Naive thymus-derived CD4-positive, alpha-beta T cell (primary cell): ENCODE measurements around the gene TCEAL8. TPM values are rescaled to one million over a fixed set of nuclear protein-coding genes. Genes with fewer than 3 reads are reported as not detected.
"Not testable (repeated sequence)": the region's sequence is repeated elsewhere in the genome, so short reads cannot be mapped to it uniquely, and the experiment has no call there.

ENCODE experiments used
- ATAC-seq: fragments of 150-1000 bp; cut with Tn5 transposase; 2 replicates; pipeline ENCODE4 v1.10.0; 2021; ENCODE audit warnings: mild to moderate bottlenecking, moderate library complexity
- CTCF ChIA-PET: fragments of 350-600 bp; sonication (Branson Sonifier 250); formaldehyde crosslinking; loops from one replicate; lab custom pipeline; 2021; ENCODE audit warnings: antibody characterized with exemption; lab: Charles Lee
- POLR2A ChIA-PET: fragments of 350-600 bp; sonication (Branson Sonifier 250); formaldehyde crosslinking; loops from one replicate; lab custom pipeline; 2021; ENCODE audit warnings: antibody characterized with exemption, inconsistent platforms; lab: Charles Lee
- DNase-seq, 9 donors: peaks; one replicate each; pipeline versions ENCODE4 v3.0.0 to v3.0.0-alpha.2; 2020 to 2022; ENCODE audit warnings: mixed read lengths in 1 of 9
- H3K27ac ChIP-seq: one replicate; pipeline ENCODE4 v1.7.0; 2013; ENCODE audit warnings: mild to moderate bottlenecking, low read depth, low read length, moderate library complexity
- H3K27me3 ChIP-seq, 2 donors: one replicate each; pipeline ENCODE4 v1.7.0; 2013; ENCODE audit warnings: low read length in 2 of 2, mild to moderate bottlenecking in 2 of 2, moderate library complexity in 2 of 2; ENCODE audit not compliant: control insufficient read depth in 2 of 2, insufficient read depth in 2 of 2
- H3K36me3 ChIP-seq, 3 experiments: 1 replicate in 2 of 3; 2 replicates in 1 of 3; pipeline ENCODE4 v1.7.0; 2013; ENCODE audit warnings: low read length in 3 of 3, mild to moderate bottlenecking in 3 of 3, moderate library complexity in 1 of 3; ENCODE audit not compliant: insufficient read depth in 3 of 3, control insufficient read depth in 2 of 3
- H3K4me1 ChIP-seq, 2 donors: one replicate each; pipeline ENCODE4 v1.7.0; 2013; ENCODE audit warnings: low read length in 2 of 2, mild to moderate bottlenecking in 2 of 2, moderate library complexity in 1 of 2; ENCODE audit not compliant: control insufficient read depth in 2 of 2, insufficient read depth in 2 of 2
- H3K4me3 ChIP-seq: 2 replicates; pipeline ENCODE4 v1.7.0; 2013; ENCODE audit warnings: mild to moderate bottlenecking, low read length
- H3K9me3 ChIP-seq, 3 experiments: 1 replicate in 2 of 3; 2 replicates in 1 of 3; pipeline ENCODE4 v1.7.0; 2013; ENCODE audit warnings: low read length in 3 of 3; ENCODE audit not compliant: control insufficient read depth in 2 of 3
- H3K27ac Mint-ChIP-seq, 9 donors: one replicate each; pipeline ENCODE4 v1.8.0; 2020 to 2022; ENCODE audit warnings: mixed read lengths in 9 of 9, mild to moderate bottlenecking in 8 of 9, moderate library complexity in 5 of 9, inconsistent platforms in 2 of 9
- H3K27me3 Mint-ChIP-seq, 5 donors: one replicate each; pipeline ENCODE4 v1.8.0; 2021 to 2022; ENCODE audit warnings: mixed read lengths in 5 of 5, mild to moderate bottlenecking in 1 of 5
- H3K36me3 Mint-ChIP-seq, 5 donors: one replicate each; pipeline ENCODE4 v1.8.0; 2020 to 2022; ENCODE audit warnings: mixed read lengths in 5 of 5, mild to moderate bottlenecking in 3 of 5, inconsistent platforms in 1 of 5
- H3K4me1 Mint-ChIP-seq, 7 donors: one replicate each; pipeline ENCODE4 v1.8.0; 2020 to 2022; ENCODE audit warnings: mixed read lengths in 7 of 7, mild to moderate bottlenecking in 3 of 7, inconsistent platforms in 1 of 7
- H3K4me3 Mint-ChIP-seq, 10 donors: one replicate each; pipeline ENCODE4 v1.8.0; 2020 to 2022; ENCODE audit warnings: mild to moderate bottlenecking in 10 of 10, mixed read lengths in 10 of 10, moderate library complexity in 6 of 10, inconsistent platforms in 2 of 10
- H3K9me3 Mint-ChIP-seq, 11 donors: one replicate each; pipeline ENCODE4 v1.8.0; 2020 to 2022; ENCODE audit warnings: mixed read lengths in 11 of 11, mild to moderate bottlenecking in 4 of 11, inconsistent platforms in 1 of 11, moderate library complexity in 1 of 11
- intact Hi-C, 2 donors: fragments of 100-400 bp; cut with micrococcal nuclease; formaldehyde crosslinking; loops; one replicate each; pipeline ENCODE4 v1.15.1; 2023
- polyA plus RNA-seq, 2 donors: library from polyadenylated mRNA; unstranded; fragments of 300-500 nt; fragmentation: Illumina TruSeq; gene quantifications; one replicate each; pipeline ENCODE4 v1.2.3, GENCODE V29; 2021
- total RNA-seq, 6 experiments: library from RNA in 5 of 6; stranded (reverse) in 5 of 6; gene quantifications; 1 replicate in 5 of 6; 2 replicates in 1 of 6; pipeline ENCODE4 v1.2.3 and lab custom pipeline; 2021 to 2026

The TCEAL8 gene
- total and polyA plus RNA-seq, 7 experiments from 2014 or later = 12.2 to 82.3 (median 34.1) TPM

DNA sequence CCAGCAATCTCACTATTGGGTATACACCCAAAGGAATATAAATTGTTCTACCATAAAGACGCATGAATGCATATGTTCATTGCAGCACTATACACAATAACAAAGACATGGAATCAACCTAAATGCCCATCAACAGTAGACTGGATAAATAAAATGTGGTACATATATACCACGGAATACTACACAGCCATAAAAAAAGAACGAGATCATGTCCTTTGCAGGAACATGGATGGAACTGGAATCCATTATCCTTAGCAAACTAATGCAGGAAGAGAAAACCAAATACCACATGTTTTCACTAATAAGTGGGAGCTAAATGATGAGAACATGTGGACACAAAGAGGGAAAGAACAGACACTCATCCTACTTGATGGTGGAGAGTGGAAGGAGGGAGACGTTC, 29.0 kb downstream of the TCEAL8 start:
- H3K36me3 Mint-ChIP-seq, ATAC-seq, H3K27ac ChIP-seq, H3K4me3 Mint-ChIP-seq, H3K4me1 ChIP-seq, H3K27me3 ChIP-seq, POLR2A ChIA-PET, CTCF ChIA-PET, H3K4me1 Mint-ChIP-seq, H3K9me3 Mint-ChIP-seq, H3K27ac Mint-ChIP-seq, DNase-seq, H3K4me3 ChIP-seq, H3K36me3 ChIP-seq, intact Hi-C loops, H3K9me3 ChIP-seq: not testable (repeated sequence)
- H3K27me3 Mint-ChIP-seq = peaks cover 4 to 39% (median 7%) of the 10 kb centered on the region in 5 donors

DNA sequence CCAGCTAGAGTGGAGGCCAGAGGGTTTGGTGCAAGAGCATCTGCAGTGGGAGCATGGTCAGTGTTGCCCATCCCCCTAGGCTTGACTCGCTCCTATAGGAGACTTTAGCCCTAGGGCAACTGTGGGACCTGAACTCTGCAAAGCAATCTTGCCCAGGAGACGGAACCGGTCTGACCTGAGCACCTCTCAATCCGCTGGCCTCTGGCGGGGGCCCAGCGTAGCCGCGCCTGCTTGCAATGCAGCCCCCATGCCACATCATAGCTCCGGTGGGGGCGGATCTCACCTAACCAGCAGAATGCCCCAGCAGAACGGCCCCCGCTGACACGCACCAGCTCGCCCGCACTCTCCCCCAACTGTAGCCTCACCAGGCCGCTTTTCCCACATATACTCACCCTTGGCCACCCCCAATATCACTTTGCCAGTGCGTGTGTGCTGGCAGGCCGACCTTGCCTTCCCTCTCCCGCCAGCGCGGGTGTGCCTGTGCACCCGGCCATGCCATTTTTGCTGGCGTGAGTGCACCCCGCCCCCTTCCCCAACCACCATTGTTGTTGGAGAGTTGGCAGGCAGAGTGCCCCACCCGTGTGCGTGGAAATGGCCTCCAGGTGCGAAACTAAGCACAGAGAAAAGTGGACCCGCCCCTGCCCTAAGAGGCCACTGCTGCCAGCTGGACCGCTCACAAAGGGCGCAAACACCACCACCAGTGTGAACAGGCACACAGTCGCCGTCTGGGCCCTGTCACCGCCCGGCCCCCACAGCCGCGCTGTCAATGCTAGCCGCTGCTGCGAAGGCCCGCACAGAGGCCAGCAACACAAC, 34.2 kb downstream of the TCEAL8 start:
- intact Hi-C loops = no loop called here
- CTCF ChIA-PET = no interaction called here

GRCh38 chrX:103215425-103215991, 39.4 kb downstream of the TCEAL8 start:
- peak in 7 of 9 donors; percentile 38 to 53 (median 43) for DNase-seq
- Histone ChIP-seq H3K27me3 (no peaks in the 10 kb centered on the region), H3K36me3 (peaks cover 0 to 5% (median 0%) of the 10 kb centered on the region in 3 experiments), H3K9me3 (no peaks in the 10 kb centered on the region), H3K27ac (peak overlapping the region; percentile 97), H3K4me3 (peak overlapping the region; percentile 61), H3K4me1 (no peaks in the 10 kb centered on the region)
- intact Hi-C loops = loop anchor here (1.0 to 2.0 kb wide), 7 partner anchors 39 to 1807 kb away; partner anchors contain the start of genes BEX2 (in 2 of the 2), HNRNPH2 (in 1 of the 2), MORF4L2 (in 1 of the 2) and TCEAL8 (in 1 of the 2)
- peak overlapping the region; percentile 64 to 91 (median 77) for H3K4me3 Mint-ChIP-seq
- peaks cover 3 to 20% (median 12%) of the 10 kb centered on the region in 7 donors for H3K4me1 Mint-ChIP-seq
- ChIA-PET CTCF (no interaction called here), POLR2A (interaction anchor here (0.8 to 0.9 kb wide), 3 partner anchors 36 to 249 kb away, joined by 3 read pairs; no protein-coding TSS in a partner anchor)
- H3K36me3 Mint-ChIP-seq = peaks cover 0 to 5% (median 0%) of the 10 kb centered on the region in 5 donors
- peak; percentile 47 for ATAC-seq
- H3K27ac Mint-ChIP-seq = peak overlapping the region in 8 of 9 donors; percentile 75 to 89 (median 85)
- H3K27me3 Mint-ChIP-seq = peaks cover 0 to 9% (median 0%) of the 10 kb centered on the region in 5 donors
- peaks cover 0 to 2% (median 0%) of the 10 kb centered on the region in 11 donors for H3K9me3 Mint-ChIP-seq

More for the DNA sequence above, 34.2 kb downstream of the TCEAL8 start:
- POLR2A ChIA-PET = no interaction called here
- no peak for ATAC-seq
- H3K27me3 Mint-ChIP-seq = peaks cover 4 to 43% (median 7%) of the 10 kb centered on the region in 5 donors
- H3K27ac Mint-ChIP-seq = no peak overlapping the region
- peaks cover 0 to 13% (median 5%) of the 10 kb centered on the region in 7 donors for H3K4me1 Mint-ChIP-seq
- no peaks in the 10 kb centered on the region for H3K27me3 ChIP-seq
- no peaks in the 10 kb centered on the region for H3K36me3 ChIP-seq
- no peaks in the 10 kb centered on the region for H3K9me3 ChIP-seq
- no peak for DNase-seq
- peaks cover 0 to 3% (median 0%) of the 10 kb centered on the region in 11 donors for H3K9me3 Mint-ChIP-seq
- H3K4me1 ChIP-seq = no peaks in the 10 kb centered on the region
- H3K36me3 Mint-ChIP-seq = peaks cover 0 to 5% (median 0%) of the 10 kb centered on the region in 5 donors
- no peak overlapping the region for H3K27ac ChIP-seq
- no peak overlapping the region for H3K4me3 Mint-ChIP-seq
- H3K4me3 ChIP-seq = no peak overlapping the region

DNA sequence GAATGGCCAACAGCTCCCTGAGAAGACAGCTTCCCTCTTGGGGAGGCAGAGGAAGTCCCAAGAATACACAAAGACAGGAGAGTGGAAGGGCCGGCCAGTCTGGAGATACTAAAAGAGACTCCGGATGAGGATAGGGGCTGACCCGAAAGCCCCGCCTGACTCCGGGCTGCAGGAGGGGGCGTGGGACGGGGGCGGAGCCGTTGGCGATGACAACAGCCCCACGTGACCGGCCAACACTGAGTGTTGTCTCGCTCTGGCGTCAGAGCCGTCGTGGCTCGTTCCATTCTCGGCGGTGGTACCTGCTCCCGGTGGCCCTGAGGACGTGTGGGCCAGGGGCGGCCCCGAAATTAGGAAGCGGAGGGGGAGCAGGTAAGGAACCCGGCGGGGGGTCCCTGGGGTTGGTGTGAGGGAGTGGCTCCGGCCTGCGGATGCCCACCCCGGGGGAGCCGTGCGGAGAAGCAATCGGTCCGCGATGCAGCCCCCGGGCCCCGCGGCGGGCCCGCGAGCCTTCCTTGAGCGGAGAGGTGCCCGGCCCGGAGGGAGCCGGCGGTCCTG, 40.0 kb downstream of the TCEAL8 start, which contains the start of gene BEX4:
TSS of gene BEX4 (plus strand) at position 239 of the 555 bp plus-strand sequence. CDS start 1,046 bp downstream, outside the sequence.
- intact Hi-C loops = loop anchor here (1.0 to 5.0 kb wide), 8 partner anchors 39 to 1807 kb away; partner anchors contain the start of genes BEX2 (in 2 of the 2), MORF4L2 (in 2 of the 2), HNRNPH2 (in 1 of the 2) and TCEAL8 (in 1 of the 2)
- Mint-ChIP-seq H3K27ac (peak within 1 kb of the TSS; percentile 75 to 96 (median 91)), H3K4me3 (peak within 1 kb of the TSS; percentile 72 to 91 (median 84)), H3K4me1 (peaks cover 3 to 20% (median 12%) of the 10 kb centered on the region in 7 donors), H3K27me3 (peaks cover 0 to 9% (median 0%) of the 10 kb centered on the region in 5 donors), H3K36me3 (peaks cover 0 to 5% (median 0%) of the 10 kb centered on the region in 5 donors), H3K9me3 (peaks cover 0 to 2% (median 0%) of the 10 kb centered on the region in 11 donors)
- Histone ChIP-seq H3K4me1 (no peaks in the 10 kb centered on the region), H3K4me3 (peak within 1 kb of the TSS; percentile 61), H3K36me3 (peaks cover 0 to 5% (median 0%) of the 10 kb centered on the region in 3 experiments), H3K9me3 (no peaks in the 10 kb centered on the region), H3K27me3 (no peaks in the 10 kb centered on the region), H3K27ac (peak within 1 kb of the TSS; percentile 97)
- ATAC-seq (peak; percentile 97), DNase-seq (peak; percentile 62 to 84 (median 78))
- POLR2A ChIA-PET = interaction anchor here (0.8 to 0.9 kb wide), 3 partner anchors 36 to 249 kb away, joined by 3 read pairs; no protein-coding TSS in a partner anchor
- CTCF ChIA-PET = no interaction called here

DNA sequence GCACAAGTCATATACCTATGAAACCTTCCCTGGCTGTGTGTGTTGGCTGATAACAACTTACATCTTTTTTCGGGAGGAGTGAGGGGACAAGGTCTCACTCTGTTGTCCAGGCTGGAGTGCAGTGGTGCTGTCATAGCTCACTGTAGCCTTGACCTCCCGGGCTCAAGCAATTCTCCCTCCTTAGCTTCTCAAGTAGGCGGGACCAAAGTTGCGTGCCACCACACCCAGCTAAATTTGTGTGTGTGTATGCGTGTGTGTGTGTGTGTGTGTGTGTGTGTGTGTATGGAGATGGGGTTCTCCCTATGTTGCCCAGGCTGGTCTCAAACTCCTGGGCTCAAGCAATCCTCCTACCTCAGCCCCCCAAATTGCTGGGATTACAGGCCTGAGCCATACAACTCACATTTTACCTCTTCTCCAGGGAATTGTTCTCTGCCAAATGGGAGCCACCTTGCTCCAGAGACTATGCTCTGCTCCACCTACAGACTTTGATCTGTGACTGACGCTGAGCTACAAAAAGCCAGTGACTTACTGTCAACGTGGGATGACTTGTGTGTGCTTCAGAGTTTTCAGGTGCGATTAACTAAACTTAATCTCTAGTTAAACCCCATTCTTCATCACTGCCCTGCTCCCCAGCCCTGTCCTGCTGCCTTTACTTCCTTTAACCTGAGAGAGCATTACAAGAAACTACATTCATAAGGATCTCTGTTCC, 42.1 kb downstream of the TCEAL8 start:
- H3K4me1 Mint-ChIP-seq = peaks cover 3 to 20% (median 12%) of the 10 kb centered on the region in 7 donors
- intact Hi-C loops = loop anchor here in 1 of 2 donors (5.0 kb wide), 1 partner anchor 474 kb away; the partner anchor contains the start of gene MORF4L2
- POLR2A ChIA-PET = interaction anchor here (0.7 to 1.3 kb wide), 3 partner anchors 9 to 636 kb away, joined by 3 to 4 read pairs (median 4); no protein-coding TSS in a partner anchor
- H3K27ac ChIP-seq = no peak overlapping the region
- no peaks in the 10 kb centered on the region for H3K9me3 ChIP-seq
- H3K27me3 Mint-ChIP-seq = peaks cover 0 to 5% (median 3%) of the 10 kb centered on the region in 5 donors
- peaks cover 0 to 5% (median 0%) of the 10 kb centered on the region in 5 donors for H3K36me3 Mint-ChIP-seq
- CTCF ChIA-PET = interaction anchor here (0.7 kb wide), 1 partner anchor 21 kb away, joined by 5 read pairs; no protein-coding TSS in a partner anchor
- H3K4me3 ChIP-seq = no peak overlapping the region
- H3K4me3 Mint-ChIP-seq = no peak overlapping the region
- no peaks in the 10 kb centered on the region for H3K27me3 ChIP-seq
- ATAC-seq (no peak), DNase-seq (no peak)
- H3K36me3 ChIP-seq = peaks cover 0 to 5% (median 0%) of the 10 kb centered on the region in 3 experiments
- H3K27ac Mint-ChIP-seq = peak overlapping the region in 1 of 9 donors; percentile 69
- H3K4me1 ChIP-seq = no peaks in the 10 kb centered on the region
- H3K9me3 Mint-ChIP-seq = peaks cover 0 to 2% (median 0%) of the 10 kb centered on the region in 11 donors
